ENCODE measurements around the gene METTL6. TPM values are rescaled to one million over a fixed set of nuclear protein-coding genes. Genes with fewer than 3 reads are reported as not detected.

Gene METTL6
- total RNA-seq, 1 donor from 2014 or later: 18.9 TPM

DNA sequence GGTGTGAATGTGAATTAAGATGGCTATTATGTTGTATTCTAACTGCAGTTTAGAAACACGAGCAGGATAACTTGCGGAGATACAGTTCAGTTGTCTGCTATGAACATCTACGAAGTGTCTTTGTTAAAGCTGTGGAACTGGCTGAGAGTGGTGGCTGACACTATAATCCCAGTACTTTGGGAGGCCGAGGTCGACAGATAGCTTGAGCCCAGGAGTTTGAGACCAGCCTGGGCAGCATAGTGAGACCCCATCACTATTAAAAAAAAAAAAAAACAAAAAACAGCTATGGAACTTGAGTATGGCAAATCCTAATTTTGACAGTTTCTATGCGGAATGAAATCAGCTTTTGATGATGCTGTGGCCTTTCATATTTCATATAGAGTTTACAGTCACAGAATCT, 1.7 kb upstream of the METTL6 start:
- Mint-ChIP-seq H3K36me3 (ENCODE audit: low read depth, unreplicated experiment) (no peaks in the 10 kb centered on the region), H3K4me3 (ENCODE audit: unreplicated experiment) (peak overlapping the region; percentile 99), H3K9me3 (ENCODE audit: unreplicated experiment) (no peaks in the 10 kb centered on the region), H3K27ac (ENCODE audit: unreplicated experiment) (no peak overlapping the region), H3K4me1 (ENCODE audit: low read depth, unreplicated experiment) (peaks cover 12% of the 10 kb centered on the region), H3K27me3 (ENCODE audit: low read depth, unreplicated experiment) (no peaks in the 10 kb centered on the region)
- Histone ChIP-seq H3K9ac (ENCODE audit: low read length) (peak overlapping the region; percentile 92), H4K20me1 (ENCODE audit: insufficient read depth, low read length) (peaks cover 47% of the 10 kb centered on the region), H3K4me1 (ENCODE audit: insufficient read depth, low read length) (peaks cover 15% of the 10 kb centered on the region), H3K9me3 (ENCODE audit: insufficient read depth, low read depth, low read length) (no peaks in the 10 kb centered on the region), H3K27me3 (ENCODE audit: insufficient read depth, low read length) (no peaks in the 10 kb centered on the region), H3K4me3 (ENCODE audit: insufficient read depth, low read depth, low read length) (peak overlapping the region; percentile 86), H3K79me2 (ENCODE audit: insufficient read depth, low read length) (peaks cover 72% of the 10 kb centered on the region), H2AFZ (ENCODE audit: low read depth, low read length) (no peak overlapping the region), H3K27ac (ENCODE audit: low read depth, low read length) (peak overlapping the region; percentile 19), H3K4me2 (ENCODE audit: low read length) (peak overlapping the region; percentile 95), H3K36me3 (ENCODE audit: insufficient read depth, low read length) (peaks cover 11% of the 10 kb centered on the region)
- DNase-seq (ENCODE audit: low read depth) (no peak), FAIRE-seq (no peak)
- no peak for TF ChIP-seq EZH2 (IDR thresholded peaks at IDR 0.05; ENCODE audit: insufficient read depth, low read length)
- TF ChIP-seq, protein P1, sequence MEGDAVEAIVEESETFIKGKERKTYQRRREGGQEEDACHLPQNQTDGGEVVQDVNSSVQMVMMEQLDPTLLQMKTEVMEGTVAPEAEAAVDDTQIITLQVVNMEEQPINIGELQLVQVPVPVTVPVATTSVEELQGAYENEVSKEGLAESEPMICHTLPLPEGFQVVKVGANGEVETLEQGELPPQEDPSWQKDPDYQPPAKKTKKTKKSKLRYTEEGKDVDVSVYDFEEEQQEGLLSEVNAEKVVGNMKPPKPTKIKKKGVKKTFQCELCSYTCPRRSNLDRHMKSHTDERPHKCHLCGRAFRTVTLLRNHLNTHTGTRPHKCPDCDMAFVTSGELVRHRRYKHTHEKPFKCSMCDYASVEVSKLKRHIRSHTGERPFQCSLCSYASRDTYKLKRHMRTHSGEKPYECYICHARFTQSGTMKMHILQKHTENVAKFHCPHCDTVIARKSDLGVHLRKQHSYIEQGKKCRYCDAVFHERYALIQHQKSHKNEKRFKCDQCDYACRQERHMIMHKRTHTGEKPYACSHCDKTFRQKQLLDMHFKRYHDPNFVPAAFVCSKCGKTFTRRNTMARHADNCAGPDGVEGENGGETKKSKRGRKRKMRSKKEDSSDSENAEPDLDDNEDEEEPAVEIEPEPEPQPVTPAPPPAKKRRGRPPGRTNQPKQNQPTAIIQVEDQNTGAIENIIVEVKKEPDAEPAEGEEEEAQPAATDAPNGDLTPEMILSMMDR (IDR thresholded peaks at IDR 0.05; ENCODE audit: insufficient read depth, low read depth, low read length): no peak

DNA sequence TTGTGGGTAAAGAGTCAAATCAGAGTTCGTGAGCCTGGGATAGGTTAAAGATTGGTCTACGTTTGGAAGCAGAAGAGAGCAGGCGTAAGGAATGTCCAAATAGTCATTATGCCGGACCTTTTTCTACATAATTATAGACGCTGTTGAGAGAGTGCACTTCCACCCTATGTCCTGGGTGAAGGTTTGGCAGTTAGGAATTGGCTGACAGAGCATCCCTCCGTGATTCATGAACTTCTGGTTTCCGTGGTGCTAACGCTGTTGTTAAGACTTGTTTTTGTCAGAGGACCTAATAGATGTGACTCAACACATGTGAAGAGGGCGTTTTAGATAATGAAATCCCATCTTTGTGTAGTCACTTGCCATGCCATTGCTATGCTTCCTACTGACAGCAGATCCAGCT, 1.2 kb upstream of the METTL6 start:
- TF ChIP-seq EZH2 (IDR thresholded peaks at IDR 0.05; ENCODE audit: insufficient read depth, low read length): no peak
- TF ChIP-seq, protein P1 (IDR thresholded peaks at IDR 0.05; ENCODE audit: insufficient read depth, low read depth, low read length): no peak
- Histone ChIP-seq H3K79me2 (ENCODE audit: insufficient read depth, low read length) (peaks cover 72% of the 10 kb centered on the region), H3K27ac (ENCODE audit: low read depth, low read length) (peak overlapping the region; percentile 65)

DNA sequence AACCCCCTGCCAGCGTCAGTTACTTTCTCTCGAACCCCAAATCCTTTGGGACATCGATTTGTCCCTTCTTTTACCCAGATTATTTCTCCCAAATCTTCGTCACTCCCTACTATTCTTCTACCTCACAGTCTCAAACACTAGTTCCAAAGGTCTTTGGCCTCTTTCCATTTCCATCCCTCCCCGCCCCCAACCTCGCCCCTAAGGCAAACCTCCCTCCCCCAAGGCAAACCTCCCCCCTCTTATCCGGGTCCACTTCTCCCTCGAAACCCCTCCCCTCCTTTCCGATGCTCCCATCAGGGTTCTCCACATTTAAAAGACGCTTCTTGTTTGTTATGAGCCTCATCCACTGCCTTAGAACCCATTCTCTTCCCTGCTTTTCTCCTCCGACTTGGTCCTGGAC, 637 bp upstream of the METTL6 start:
- H4K20me1 ChIP-seq (ENCODE audit: insufficient read depth, low read length): peaks cover 37% of the 10 kb centered on the region
- H3K79me2 ChIP-seq (ENCODE audit: insufficient read depth, low read length): peaks cover 69% of the 10 kb centered on the region
- no peak for TF ChIP-seq EZH2 (IDR thresholded peaks at IDR 0.05; ENCODE audit: insufficient read depth, low read length)
- TF ChIP-seq, protein P1 (IDR thresholded peaks at IDR 0.05; ENCODE audit: insufficient read depth, low read depth, low read length): no peak
- peak overlapping the region; percentile 92 for H3K9ac ChIP-seq (ENCODE audit: low read length)
- H3K4me3 Mint-ChIP-seq (ENCODE audit: unreplicated experiment): peak overlapping the region; percentile 99
- no peak for FAIRE-seq
- no peaks in the 10 kb centered on the region for H3K27me3 Mint-ChIP-seq (ENCODE audit: low read depth, unreplicated experiment)
- no peak for DNase-seq (ENCODE audit: low read depth)
- no peaks in the 10 kb centered on the region for H3K36me3 Mint-ChIP-seq (ENCODE audit: low read depth, unreplicated experiment)
- no peaks in the 10 kb centered on the region for H3K9me3 ChIP-seq (ENCODE audit: insufficient read depth, low read depth, low read length)
- H3K27ac Mint-ChIP-seq (ENCODE audit: unreplicated experiment): peak overlapping the region; percentile 93
- peaks cover 12% of the 10 kb centered on the region for H3K4me1 Mint-ChIP-seq (ENCODE audit: low read depth, unreplicated experiment)
- peaks cover 9% of the 10 kb centered on the region for H3K36me3 ChIP-seq (ENCODE audit: insufficient read depth, low read length)
- peaks cover 15% of the 10 kb centered on the region for H3K4me1 ChIP-seq (ENCODE audit: insufficient read depth, low read length)
- H2AFZ ChIP-seq (ENCODE audit: low read depth, low read length): peak overlapping the region; percentile 91
- H3K27ac ChIP-seq (ENCODE audit: low read depth, low read length): peak overlapping the region; percentile 65
- H3K4me2 ChIP-seq (ENCODE audit: low read length): peak overlapping the region; percentile 95
- H3K4me3 ChIP-seq (ENCODE audit: insufficient read depth, low read depth, low read length): peak overlapping the region; percentile 86
- no peaks in the 10 kb centered on the region for H3K27me3 ChIP-seq (ENCODE audit: insufficient read depth, low read length)
- H3K9me3 Mint-ChIP-seq (ENCODE audit: unreplicated experiment): no peaks in the 10 kb centered on the region

More for the DNA sequence above, 1.2 kb upstream of the METTL6 start:
- H2AFZ ChIP-seq (ENCODE audit: low read depth, low read length): no peak overlapping the region
- DNase-seq (ENCODE audit: low read depth) (peak; percentile 75), FAIRE-seq (no peak)
- no peaks in the 10 kb centered on the region for H3K9me3 Mint-ChIP-seq (ENCODE audit: unreplicated experiment)
- H3K27ac Mint-ChIP-seq (ENCODE audit: unreplicated experiment): no peak overlapping the region
- peak overlapping the region; percentile 95 for H3K4me2 ChIP-seq (ENCODE audit: low read length)
- H3K4me1 ChIP-seq (ENCODE audit: insufficient read depth, low read length): peaks cover 15% of the 10 kb centered on the region
- peaks cover 42% of the 10 kb centered on the region for H4K20me1 ChIP-seq (ENCODE audit: insufficient read depth, low read length)
- H3K4me3 Mint-ChIP-seq (ENCODE audit: unreplicated experiment): peak overlapping the region; percentile 99
- H3K27me3 Mint-ChIP-seq (ENCODE audit: low read depth, unreplicated experiment): no peaks in the 10 kb centered on the region
- H3K9ac ChIP-seq (ENCODE audit: low read length): peak overlapping the region; percentile 92
- H3K36me3 Mint-ChIP-seq (ENCODE audit: low read depth, unreplicated experiment): no peaks in the 10 kb centered on the region
- peaks cover 11% of the 10 kb centered on the region for H3K36me3 ChIP-seq (ENCODE audit: insufficient read depth, low read length)
- H3K4me3 ChIP-seq (ENCODE audit: insufficient read depth, low read depth, low read length): peak overlapping the region; percentile 86
- no peaks in the 10 kb centered on the region for H3K9me3 ChIP-seq (ENCODE audit: insufficient read depth, low read depth, low read length)
- peaks cover 12% of the 10 kb centered on the region for H3K4me1 Mint-ChIP-seq (ENCODE audit: low read depth, unreplicated experiment)
- no peaks in the 10 kb centered on the region for H3K27me3 ChIP-seq (ENCODE audit: insufficient read depth, low read length)

Measured in astrocyte (in vitro differentiated cells and primary cell).